Measurements from ENCODE around the gene FOXO3.

The FOXO3 gene

DNA sequence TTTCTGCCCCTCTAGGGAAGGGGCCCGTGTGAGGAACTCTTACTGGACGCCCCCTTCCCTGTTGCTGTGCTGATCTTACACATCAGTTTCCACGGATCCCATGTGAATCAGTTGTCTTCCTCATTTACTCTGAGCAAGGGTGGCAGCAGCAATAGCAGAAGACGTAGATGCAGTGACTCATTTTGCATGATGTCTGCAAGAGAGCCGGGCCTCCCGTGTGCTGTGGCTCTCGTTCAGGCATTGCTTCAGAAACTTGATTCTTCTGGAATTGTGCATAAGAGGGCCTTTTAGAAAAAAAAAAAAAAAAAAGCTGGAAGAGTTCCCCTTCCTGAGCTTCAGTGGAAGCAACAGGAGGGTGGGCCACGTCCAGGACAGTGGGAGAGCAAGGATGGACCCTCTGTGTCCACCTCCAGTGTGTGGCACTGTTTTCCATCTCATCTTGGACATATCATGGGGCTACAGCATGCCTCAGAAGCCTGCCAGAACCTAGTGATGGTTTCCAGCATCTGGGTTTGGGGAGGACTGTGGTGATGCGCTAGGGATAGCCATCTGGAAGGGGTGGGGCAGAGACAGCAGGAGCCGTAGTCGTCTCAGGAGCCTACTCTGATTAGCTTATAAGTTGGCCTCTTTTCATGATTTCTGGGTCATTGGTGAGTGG lies 62.1 kb downstream of the FOXO3 start:
- Histone ChIP-seq H3K27ac (peak overlapping the region; percentile 91), H3K4me3 (ENCODE audit: low read depth in 1 of 2, low read length in 1 of 2) (peak overlapping the region; percentile 43 to 53)

DNA sequence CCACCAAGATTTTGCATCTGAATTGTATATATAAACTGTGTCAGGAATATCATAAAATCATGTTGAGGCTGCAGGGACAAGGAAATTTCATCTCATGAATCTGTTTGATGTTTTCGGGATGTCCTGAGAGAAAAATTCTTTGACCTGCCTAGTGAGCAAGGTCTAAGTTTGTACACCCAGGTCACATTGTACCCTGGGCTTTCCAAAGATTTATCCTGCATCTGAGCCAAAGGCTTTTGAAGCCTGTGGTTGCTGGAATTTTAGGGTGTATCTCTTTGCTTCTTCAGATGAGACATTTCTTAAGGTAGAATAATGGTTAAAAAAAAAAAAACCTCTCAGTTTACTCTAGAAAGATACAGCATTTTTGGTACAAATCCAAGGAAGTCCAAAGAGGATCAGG lies 63.3 kb downstream of the FOXO3 start:
- no peaks in the 10 kb centered on the region for H3K36me3 ChIP-seq
- H3K4me3 ChIP-seq (ENCODE audit: low read depth in 1 of 2, low read length in 1 of 2) = no peak overlapping the region
- TF ChIP-seq, protein P1, sequence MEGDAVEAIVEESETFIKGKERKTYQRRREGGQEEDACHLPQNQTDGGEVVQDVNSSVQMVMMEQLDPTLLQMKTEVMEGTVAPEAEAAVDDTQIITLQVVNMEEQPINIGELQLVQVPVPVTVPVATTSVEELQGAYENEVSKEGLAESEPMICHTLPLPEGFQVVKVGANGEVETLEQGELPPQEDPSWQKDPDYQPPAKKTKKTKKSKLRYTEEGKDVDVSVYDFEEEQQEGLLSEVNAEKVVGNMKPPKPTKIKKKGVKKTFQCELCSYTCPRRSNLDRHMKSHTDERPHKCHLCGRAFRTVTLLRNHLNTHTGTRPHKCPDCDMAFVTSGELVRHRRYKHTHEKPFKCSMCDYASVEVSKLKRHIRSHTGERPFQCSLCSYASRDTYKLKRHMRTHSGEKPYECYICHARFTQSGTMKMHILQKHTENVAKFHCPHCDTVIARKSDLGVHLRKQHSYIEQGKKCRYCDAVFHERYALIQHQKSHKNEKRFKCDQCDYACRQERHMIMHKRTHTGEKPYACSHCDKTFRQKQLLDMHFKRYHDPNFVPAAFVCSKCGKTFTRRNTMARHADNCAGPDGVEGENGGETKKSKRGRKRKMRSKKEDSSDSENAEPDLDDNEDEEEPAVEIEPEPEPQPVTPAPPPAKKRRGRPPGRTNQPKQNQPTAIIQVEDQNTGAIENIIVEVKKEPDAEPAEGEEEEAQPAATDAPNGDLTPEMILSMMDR (IDR thresholded peaks at IDR 0.05) = no peak
- H3K4me1 ChIP-seq (ENCODE audit: control insufficient read depth in 1 of 2, insufficient read depth in 1 of 2, low read depth in 1 of 2, low read length in 1 of 2) = peaks cover 67 to 94% of the 10 kb centered on the region in 2 experiments
- no peaks in the 10 kb centered on the region for H3K9me3 ChIP-seq
- peak overlapping the region; percentile 91 for H3K27ac ChIP-seq
- H3K27me3 ChIP-seq = no peaks in the 10 kb centered on the region

More for the DNA sequence above, 62.1 kb downstream of the FOXO3 start:
- H3K27me3 ChIP-seq = no peaks in the 10 kb centered on the region
- H3K9me3 ChIP-seq = no peaks in the 10 kb centered on the region
- peaks cover 70 to 94% of the 10 kb centered on the region in 2 experiments for H3K4me1 ChIP-seq (ENCODE audit: control insufficient read depth in 1 of 2, insufficient read depth in 1 of 2, low read depth in 1 of 2, low read length in 1 of 2)
- H3K36me3 ChIP-seq = no peaks in the 10 kb centered on the region
- TF ChIP-seq, protein P1 (IDR thresholded peaks at IDR 0.05) = no peak

- Histone ChIP-seq H3K4me3 (ENCODE audit: low read depth in 1 of 2, low read length in 1 of 2) (no peak overlapping the region), H3K4me1 (ENCODE audit: control insufficient read depth in 1 of 2, insufficient read depth in 1 of 2, low read depth in 1 of 2, low read length in 1 of 2) (peaks cover 74 to 96% of the 10 kb centered on the region in 2 experiments), H3K27me3 (no peaks in the 10 kb centered on the region), H3K36me3 (no peaks in the 10 kb centered on the region), H3K27ac (peak overlapping the region; percentile 66), H3K9me3 (no peaks in the 10 kb centered on the region)
- TF ChIP-seq, protein P1 (IDR thresholded peaks at IDR 0.05) = no peak
Measured at GRCh38 chr6:108625581-108625980, 64.9 kb downstream of the FOXO3 start.

GRCh38 chr6:108626777-108627176 lies 66.1 kb downstream of the FOXO3 start:
- TF ChIP-seq, protein P1 (IDR thresholded peaks at IDR 0.05) = no peak
- Histone ChIP-seq H3K4me1 (ENCODE audit: control insufficient read depth in 1 of 2, insufficient read depth in 1 of 2, low read depth in 1 of 2, low read length in 1 of 2) (peaks cover 77 to 97% of the 10 kb centered on the region in 2 experiments), H3K9me3 (no peaks in the 10 kb centered on the region), H3K4me3 (ENCODE audit: low read depth in 1 of 2, low read length in 1 of 2) (no peak overlapping the region), H3K27me3 (no peaks in the 10 kb centered on the region), H3K36me3 (no peaks in the 10 kb centered on the region), H3K27ac (peak overlapping the region; percentile 63)

DNA sequence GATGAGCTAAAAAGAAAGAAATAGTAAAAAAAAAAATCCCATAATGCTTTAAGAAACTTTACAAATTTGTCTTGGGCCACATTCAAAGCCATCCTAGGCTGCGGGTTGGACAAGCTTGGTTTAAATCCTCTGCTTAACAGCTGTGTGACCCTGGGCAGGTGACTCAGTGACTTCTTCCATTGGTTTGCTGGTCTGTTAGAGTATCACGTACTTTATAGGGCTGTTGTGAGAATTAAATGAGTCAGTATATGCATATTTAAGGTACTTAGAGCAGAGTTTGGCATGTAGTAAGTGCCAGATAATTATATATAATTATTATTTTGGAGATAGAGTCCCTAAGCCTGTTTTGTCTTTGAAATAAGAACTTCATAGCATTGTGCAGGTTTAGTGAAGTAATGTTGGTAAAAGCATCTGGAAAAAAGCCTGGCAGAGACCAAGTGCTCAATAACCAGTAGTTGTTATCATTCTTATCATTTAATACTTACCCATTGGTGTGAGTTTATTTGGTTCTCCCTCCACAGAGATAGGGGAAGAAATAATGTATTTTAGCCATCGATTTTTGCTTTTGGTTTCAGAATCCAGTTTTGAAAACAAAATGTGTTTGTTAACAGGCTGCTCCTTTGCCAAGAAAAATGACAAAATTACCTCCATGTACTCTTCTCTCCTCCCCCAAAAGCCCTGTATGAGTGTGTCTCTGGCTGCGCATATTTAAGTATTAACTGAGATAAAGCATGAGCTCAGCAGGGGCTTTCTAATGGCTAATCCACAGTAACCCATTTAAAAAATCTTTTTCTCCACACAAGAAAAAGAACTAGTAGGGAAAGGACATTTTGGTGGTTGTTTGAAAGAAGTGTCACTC lies 67.2 kb downstream of the FOXO3 start:
- TF ChIP-seq, protein P1 (IDR thresholded peaks at IDR 0.05) = no peak
- no peak overlapping the region for H3K4me3 ChIP-seq (ENCODE audit: low read depth in 1 of 2, low read length in 1 of 2)
- H3K9me3 ChIP-seq = no peaks in the 10 kb centered on the region
- no peaks in the 10 kb centered on the region for H3K27me3 ChIP-seq
- peaks cover 77 to 98% of the 10 kb centered on the region in 2 experiments for H3K4me1 ChIP-seq (ENCODE audit: control insufficient read depth in 1 of 2, insufficient read depth in 1 of 2, low read depth in 1 of 2, low read length in 1 of 2)
- H3K27ac ChIP-seq = peak overlapping the region; percentile 51
- H3K36me3 ChIP-seq = no peaks in the 10 kb centered on the region

Measured in neutrophil (primary cell).